ENCODE measurements around the gene CBARP.

CBARP gene

GRCh38 chr19:1239796-1240737, 2.3 kb upstream of the CBARP start:
- peak; percentile 89 to 99 for DNase-seq (ENCODE audit: low read depth in 2 of 2)

- no peak for DNase-seq (ENCODE audit: low read depth in 2 of 2)
Observed at GRCh38 chr19:1239420-1239795, 1.6 kb upstream of the CBARP start.

- no peak for DNase-seq (ENCODE audit: low read depth in 2 of 2)
Observed at GRCh38 chr19:1238369-1239303, 831 bp upstream of the CBARP start.

GRCh38 chr19:1237027-1237659, 662 bp downstream of the CBARP start:
- DNase-seq (ENCODE audit: low read depth in 2 of 2): no peak

- DNase-seq (ENCODE audit: low read depth in 2 of 2): no peak
Observed at GRCh38 chr19:1236576-1236975, 1.2 kb downstream of the CBARP start.

GRCh38 chr19:1235625-1236538, 1.9 kb downstream of the CBARP start:
- DNase-seq (ENCODE audit: low read depth in 2 of 2): no peak

- DNase-seq (ENCODE audit: low read depth in 2 of 2): no peak
Observed at GRCh38 chr19:1234955-1235380, 2.8 kb downstream of the CBARP start.

GRCh38 chr19:1234051-1234954, 3.5 kb downstream of the CBARP start:
- no peak for DNase-seq (ENCODE audit: low read depth in 2 of 2)

- DNase-seq (ENCODE audit: low read depth in 2 of 2): no peak
Observed at GRCh38 chr19:1233115-1233667, 4.6 kb downstream of the CBARP start.

GRCh38 chr19:1232652-1233072, 5.1 kb downstream of the CBARP start:
- DNase-seq (ENCODE audit: low read depth in 2 of 2): no peak

- no peak for DNase-seq (ENCODE audit: low read depth in 2 of 2)
Observed at GRCh38 chr19:1231729-1232637, 5.8 kb downstream of the CBARP start.

- DNase-seq (ENCODE audit: low read depth in 2 of 2): no peak
Observed at GRCh38 chr19:1230783-1231489, 6.9 kb downstream of the CBARP start.

- DNase-seq (ENCODE audit: low read depth in 2 of 2): no peak
Observed at GRCh38 chr19:1229924-1230782, 7.7 kb downstream of the CBARP start.

GRCh38 chr19:1229056-1229923, 8.5 kb downstream of the CBARP start:
- DNase-seq (ENCODE audit: low read depth in 2 of 2): no peak

GRCh38 chr19:1228161-1228957, 9.4 kb downstream of the CBARP start:
- no peak for DNase-seq (ENCODE audit: low read depth in 2 of 2)

All from stimulated activated CD8-positive, alpha-beta memory T cell treated with anti-CD3 and anti-CD28 coated beads, Interleukin-2, amount 100 ng/mL, for 48 hours (primary cell).